Central memory CD4-positive, alpha-beta T cell (primary cell): Measurements from ENCODE around the gene PTPRD.
"Not testable (repeated sequence)": the region's sequence is repeated elsewhere in the genome, so short reads cannot be mapped to it uniquely, and the experiment has no call there.

ENCODE experiments used
- DNase-seq: peaks from one replicate; pipeline ENCODE4 v3.0.0; 2022

PTPRD gene

GRCh38 chr9:9426454-9426853, 1186.3 kb downstream of the PTPRD start:
- not testable (repeated sequence) for DNase-seq

- no peak for DNase-seq
These were observed 1200.6 kb downstream of the PTPRD start for GRCh38 chr9:9412241-9412640.

DNA sequence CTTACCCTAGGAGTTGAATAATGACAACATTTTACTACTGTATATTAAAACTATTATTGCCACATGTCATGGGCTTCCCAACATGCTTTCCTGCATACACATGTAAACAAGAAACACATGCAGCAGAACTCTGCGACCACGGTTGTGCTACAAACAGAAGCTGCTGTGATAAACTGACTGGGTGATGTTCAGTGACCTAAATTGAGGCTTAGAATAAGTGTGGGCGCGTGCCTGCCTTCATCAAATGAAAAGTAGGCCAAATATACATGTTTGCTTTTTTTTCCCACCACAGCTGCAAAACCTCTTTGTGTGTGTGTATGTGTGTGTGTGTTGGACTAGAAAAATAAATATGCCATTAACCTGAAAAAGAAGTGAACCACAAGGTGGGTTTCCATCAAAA, 1202.1 kb downstream of the PTPRD start:
- no peak for DNase-seq

DNA sequence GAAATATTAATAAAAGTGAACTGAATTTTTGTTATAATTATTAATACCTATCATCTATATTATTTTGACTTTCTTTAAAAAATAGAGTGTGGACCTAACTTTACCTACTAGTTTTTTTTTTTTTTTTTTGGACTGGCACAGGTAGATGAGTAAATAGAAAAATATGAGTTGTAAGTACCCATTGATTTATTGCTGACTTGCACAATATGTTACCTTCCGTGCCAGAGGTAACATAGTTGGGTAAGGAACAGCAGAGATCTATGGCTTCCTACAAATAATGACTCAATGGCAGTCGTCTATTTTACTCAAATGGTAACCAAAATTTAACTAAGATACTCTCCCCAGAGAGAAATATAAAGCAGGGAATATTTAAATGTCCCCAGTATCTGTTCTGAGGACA, 1212.8 kb downstream of the PTPRD start:
- DNase-seq: no peak

DNA sequence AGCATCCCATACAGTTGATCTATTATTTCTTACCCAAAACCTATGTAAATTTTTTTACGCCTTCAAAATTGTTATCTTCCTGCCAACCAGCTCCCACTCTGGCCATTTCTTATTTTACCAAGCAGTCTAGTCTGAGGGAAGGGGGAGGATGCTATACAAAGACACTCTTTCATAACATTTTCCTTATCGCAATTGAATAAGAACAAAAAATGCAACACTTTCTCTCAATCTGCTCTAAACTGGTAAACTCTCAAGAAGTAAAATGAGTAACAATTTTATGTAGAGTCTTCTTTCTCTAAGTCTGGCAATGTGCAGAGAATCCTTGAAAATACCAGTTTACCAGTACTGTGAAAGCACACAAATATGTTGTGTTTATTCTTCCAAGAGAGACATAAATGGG, 1216.3 kb downstream of the PTPRD start:
- no peak for DNase-seq

- DNase-seq: no peak
These were observed 1217.3 kb downstream of the PTPRD start for GRCh38 chr9:9395539-9395938.

DNA sequence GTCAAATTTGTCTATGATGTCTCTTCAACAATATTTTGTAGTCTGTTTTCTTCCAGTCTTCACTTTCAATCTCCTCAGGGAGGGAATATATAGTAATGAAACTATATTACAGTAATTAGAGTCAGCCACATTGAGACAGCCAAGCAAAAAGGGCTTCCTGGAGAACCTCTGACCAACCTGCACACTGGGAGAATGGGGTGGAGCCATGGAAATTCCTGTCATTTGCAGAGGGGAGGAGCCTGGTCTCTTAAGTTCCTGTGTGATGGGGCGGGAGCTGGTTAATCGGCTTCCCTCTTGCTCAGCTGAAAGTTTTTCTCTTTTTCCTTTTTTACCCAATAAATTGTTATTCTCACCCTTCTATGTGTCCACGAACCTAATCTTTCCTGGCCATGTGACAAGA, 1220.0 kb downstream of the PTPRD start:
- no peak for DNase-seq

- no peak for DNase-seq
These were observed 1222.9 kb downstream of the PTPRD start for GRCh38 chr9:9389904-9390303.

- DNase-seq: no peak
These were observed 1225.2 kb downstream of the PTPRD start for GRCh38 chr9:9387511-9388115.

- no peak for DNase-seq
These were observed 1250.5 kb downstream of the PTPRD start for GRCh38 chr9:9362332-9362731.

DNA sequence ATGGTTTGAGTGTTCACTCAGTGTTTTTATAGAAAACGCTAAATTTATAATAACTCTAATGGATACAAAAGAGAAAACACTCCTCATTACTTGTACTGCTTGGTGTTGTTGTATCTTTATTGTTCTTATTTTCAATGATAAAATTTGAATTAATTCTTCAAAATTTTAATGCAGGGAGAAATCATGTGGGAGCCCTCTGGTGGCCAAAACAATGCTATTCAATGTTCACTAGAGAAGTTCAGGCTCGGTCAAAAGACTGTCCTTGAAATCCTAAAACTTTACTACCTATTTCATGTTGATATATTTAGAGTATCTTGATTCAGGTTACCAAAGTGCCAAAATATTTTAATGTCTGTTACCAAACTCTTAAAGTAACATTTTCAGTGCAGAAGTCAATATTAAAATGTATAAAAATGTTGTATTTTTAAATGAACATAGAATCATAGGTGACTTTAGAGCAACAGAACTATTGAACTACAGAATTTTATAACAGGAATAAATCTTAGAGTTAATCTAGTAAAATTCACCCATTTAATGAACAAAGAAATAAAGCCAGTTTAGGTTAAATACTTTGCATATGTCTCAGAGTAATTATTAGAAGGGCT, 1259.8 kb downstream of the PTPRD start:
- no peak for DNase-seq

GRCh38 chr9:9341203-9341602, 1271.6 kb downstream of the PTPRD start:
- DNase-seq: no peak

- no peak for DNase-seq
These were observed 1275.7 kb downstream of the PTPRD start for GRCh38 chr9:9337129-9337528.

GRCh38 chr9:9326749-9327148, 1286.1 kb downstream of the PTPRD start:
- DNase-seq: no peak

GRCh38 chr9:9319007-9319406, 1293.8 kb downstream of the PTPRD start:
- DNase-seq: no peak

DNA sequence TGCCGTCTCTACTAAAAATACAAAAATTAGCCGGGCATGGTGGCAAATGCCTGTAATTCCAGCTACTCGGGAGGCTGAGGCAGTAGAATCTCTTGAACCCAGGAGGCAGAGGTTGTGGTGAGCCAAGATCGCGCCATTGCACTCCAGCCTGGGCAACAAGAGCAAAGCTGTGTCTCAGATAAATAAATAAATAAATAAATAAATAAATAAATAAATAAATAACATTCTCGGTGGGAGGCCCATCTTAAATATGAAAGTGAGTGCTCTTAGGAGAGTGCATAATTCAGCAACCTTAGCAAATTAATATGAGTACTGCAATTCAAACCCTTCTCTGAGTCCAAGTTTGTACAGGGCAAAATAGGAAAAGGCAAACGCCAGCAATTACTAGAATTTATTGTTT, 1302.1 kb downstream of the PTPRD start:
- DNase-seq: not testable (repeated sequence)

GRCh38 chr9:9305600-9305999, 1307.2 kb downstream of the PTPRD start:
- no peak for DNase-seq

GRCh38 chr9:9299134-9299533, 1313.7 kb downstream of the PTPRD start:
- no peak for DNase-seq

GRCh38 chr9:9286001-9286400, 1326.8 kb downstream of the PTPRD start:
- no peak for DNase-seq

- no peak for DNase-seq
These were observed 1328.6 kb downstream of the PTPRD start for GRCh38 chr9:9284201-9284600.

DNA sequence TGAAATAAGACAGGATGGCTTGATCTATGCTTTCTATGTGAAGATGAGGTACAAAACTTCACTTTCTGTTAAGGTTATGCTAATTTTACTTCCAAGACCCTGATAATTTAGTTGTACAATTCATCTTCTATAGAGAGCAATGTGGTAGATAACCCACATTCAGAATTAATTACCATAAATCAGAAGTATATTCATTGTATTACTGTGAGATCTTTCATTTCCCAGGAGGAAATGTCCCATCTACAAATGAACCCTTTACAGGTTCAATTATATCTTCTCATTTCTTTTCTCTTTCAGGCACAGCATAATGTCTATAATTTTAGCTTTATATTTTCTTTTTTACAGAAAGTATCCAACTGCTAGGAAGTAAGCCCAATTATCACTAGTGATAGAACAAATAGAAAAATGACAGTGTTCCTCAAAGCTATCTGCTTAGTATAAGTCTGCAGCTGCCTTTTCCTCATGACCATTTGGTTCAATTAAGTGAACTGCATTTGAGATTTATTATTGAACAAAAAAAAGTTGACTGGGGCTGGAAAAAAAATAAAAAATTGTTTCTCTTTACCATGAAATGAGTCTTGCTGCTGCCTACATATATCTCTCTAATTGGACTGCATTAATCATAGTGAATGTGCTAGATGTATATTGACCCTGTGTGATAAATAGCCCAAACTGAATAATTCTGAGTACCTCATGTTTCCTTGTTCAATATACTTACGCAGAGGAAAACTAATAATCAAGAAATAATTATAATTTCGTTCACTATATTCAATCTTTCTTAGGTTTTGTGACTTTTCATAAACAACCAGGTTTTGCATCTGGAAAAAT, 1329.4 kb downstream of the PTPRD start:
- no peak for DNase-seq

GRCh38 chr9:9275601-9276000, 1337.2 kb downstream of the PTPRD start:
- DNase-seq: no peak

GRCh38 chr9:9257999-9258498, 1354.8 kb downstream of the PTPRD start:
- DNase-seq: no peak

DNA sequence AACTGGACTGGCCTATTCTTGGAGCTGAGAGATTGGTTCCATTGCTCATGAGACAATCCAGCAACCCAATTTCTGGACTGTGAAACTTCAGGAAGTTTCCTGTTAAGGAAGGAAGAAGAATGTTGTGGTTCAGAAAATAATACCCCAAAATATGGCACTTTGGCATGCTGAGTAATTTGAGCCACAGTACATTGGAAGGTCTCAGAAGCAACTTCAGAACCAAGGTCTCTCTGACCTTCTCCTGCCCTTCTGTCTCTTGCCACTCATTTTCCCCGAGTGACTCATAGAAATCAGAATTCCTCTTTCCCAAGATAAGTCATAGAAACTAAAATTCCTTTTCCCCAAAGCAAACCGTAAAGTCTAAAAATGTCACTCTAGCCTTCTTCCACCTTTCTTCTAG, 1366.1 kb downstream of the PTPRD start:
- DNase-seq: no peak
